VCaP (cell line): ENCODE results near the gene SCAMP4.
A peak's percentile ranks its signal among the peaks of the same experiment; 100 is the strongest.

Source experiments
- H3K27ac ChIP-seq: fragments of 450-650 bp; 2 replicates; pipeline ENCODE4 v1.5.1; 2017
- CTCF ChIP-seq: fragments of 450-650 bp; conservative IDR thresholded peaks from 2 replicates; pipeline ENCODE4 v1.5.1; 2017; ENCODE audit warnings: mild to moderate bottlenecking, moderate library complexity

Gene SCAMP4

GRCh38 chr19:1935484-1936208 is 30.4 kb downstream of the SCAMP4 start:
- H3K27ac ChIP-seq, result no peak overlapping the region
- no peak for TF ChIP-seq CTCF

- H3K27ac ChIP-seq, result no peak overlapping the region
- no peak for TF ChIP-seq CTCF
Measured at GRCh38 chr19:1936430-1936829, 31.2 kb downstream of the SCAMP4 start.

GRCh38 chr19:1936916-1937610 is 31.9 kb downstream of the SCAMP4 start:
- H3K27ac ChIP-seq, result no peak overlapping the region

GRCh38 chr19:1938071-1938470 is 32.9 kb downstream of the SCAMP4 start:
- no peak for TF ChIP-seq CTCF
- no peak overlapping the region for H3K27ac ChIP-seq

More at GRCh38 chr19:1936916-1937610, 31.9 kb downstream of the SCAMP4 start:
- TF ChIP-seq CTCF, result no peak

GRCh38 chr19:1941146-1942077 is 36.2 kb downstream of the SCAMP4 start, which contains the start of gene CSNK1G2:
CSNK1G2 (plus strand) TSS chr19:1941172; CDS start chr19:1969773, 28,601 bp downstream.
- peak within 1 kb of the TSS; percentile 84 for H3K27ac ChIP-seq
- peak; percentile 46; the same call in 1 of the 2 replicates for TF ChIP-seq CTCF

- peak overlapping the region; percentile 84 for H3K27ac ChIP-seq
- TF ChIP-seq CTCF, result no peak
Measured at GRCh38 chr19:1942078-1942933, 37.1 kb downstream of the SCAMP4 start.
